Caco-2 (cell line): Measurements from ENCODE around the gene PLEKHG5. TPM values are rescaled to one million over a fixed set of nuclear protein-coding genes. Genes with fewer than 3 reads are reported as not detected.

Experiments used
- BruUV-seq: library from RNA; stranded (reverse); fragments of 400-500 nt; replicated peaks from 2 replicates; lab custom pipeline; 2021; lab: Mats Ljungman, UMichigan
- CTCF ChIA-PET: fragments of 300-600 bp; sonication (Branson Sonifier 250); formaldehyde crosslinking; loops from one replicate; lab custom pipeline; 2022; ENCODE audit warnings: antibody characterized with exemption; lab: Charles Lee
- POLR2A ChIA-PET: fragments of 300-600 bp; sonication (Branson Sonifier 250); formaldehyde crosslinking; loops from one replicate; lab custom pipeline; 2022; ENCODE audit warnings: antibody characterized with exemption; lab: Charles Lee
- DNase-seq, 2 experiments: peaks; one replicate each; pipeline versions ENCODE4 v3.0.0 to v3.0.0-alpha.2; 2020 to 2022
- H3K27me3 ChIP-seq: replicated peaks from 2 replicates; pipeline ENCODE4 v1.6.0; 2011; ENCODE audit warnings: low read length; ENCODE audit not compliant: control insufficient read depth, insufficient read depth
- H3K36me3 ChIP-seq: 2 replicates; pipeline ENCODE4 v1.5.1; 2011; ENCODE audit warnings: low read length; ENCODE audit not compliant: control insufficient read depth, insufficient read depth
- H3K4me1 ChIP-seq: fragments of 250-450 bp; sonication (Bioruptor Pico); 2 replicates; pipeline ENCODE4 v1.5.1; 2020; ENCODE audit warnings: mild to moderate bottlenecking
- H3K4me3 ChIP-seq: 2 replicates; pipeline ENCODE4 v1.5.1; 2011; ENCODE audit warnings: low read depth, mild to moderate bottlenecking, control low read depth, low read length
- H3K9me3 ChIP-seq: fragments of 250-450 bp; sonication (Bioruptor Pico); 2 replicates; pipeline ENCODE4 v1.5.1; 2020; ENCODE audit warnings: mild to moderate bottlenecking, moderate library complexity
- H3K27ac Mint-ChIP-seq: one replicate; pipeline ENCODE4 v1.8.0; 2022; ENCODE audit warnings: mixed read lengths; ENCODE audit not compliant: unreplicated experiment
- H3K27me3 Mint-ChIP-seq: one replicate; pipeline ENCODE4 v1.8.0; 2022; ENCODE audit warnings: mixed read lengths; ENCODE audit not compliant: insufficient read depth, unreplicated experiment
- H3K36me3 Mint-ChIP-seq: one replicate; pipeline ENCODE4 v1.8.0; 2022; ENCODE audit warnings: mild to moderate bottlenecking, mixed read lengths; ENCODE audit not compliant: insufficient read depth, unreplicated experiment
- H3K4me1 Mint-ChIP-seq: one replicate; pipeline ENCODE4 v1.8.0; 2022; ENCODE audit warnings: low read depth, mixed read lengths; ENCODE audit not compliant: unreplicated experiment
- H3K4me3 Mint-ChIP-seq: one replicate; pipeline ENCODE4 v1.8.0; 2022; ENCODE audit warnings: mild to moderate bottlenecking, moderate library complexity, mixed read lengths; ENCODE audit not compliant: unreplicated experiment
- H3K9me3 Mint-ChIP-seq: one replicate; pipeline ENCODE4 v1.8.0; 2022; ENCODE audit warnings: mixed read lengths; ENCODE audit not compliant: unreplicated experiment
- intact Hi-C: fragments of 100-400 bp; cut with micrococcal nuclease; formaldehyde crosslinking; loops from one replicate; pipeline ENCODE4 v1.10.0; 2022; ENCODE audit not compliant: unreplicated experiment
- total RNA-seq: library from RNA; stranded (reverse); gene quantifications from 2 replicates; pipeline ENCODE4 v1.2.3, GENCODE V29; 2022
- TF ChIP-seq, protein P1 (sequence below), 2 experiments: fragments of 200-600 bp in 1 of 2; IDR thresholded peaks; 1 replicate in 1 of 2; 2 replicates in 1 of 2; pipeline versions ENCODE4 v1.5.1 to v1.8.0; 2011 to 2022; ENCODE audit warnings: antibody characterized with exemption in 1 of 2, control low read depth in 1 of 2, inconsistent platforms in 1 of 2, low read depth in 1 of 2, low read length in 1 of 2, mild to moderate bottlenecking in 1 of 2, moderate library complexity in 1 of 2; ENCODE audit not compliant: insufficient read depth in 1 of 2, severe bottlenecking in 1 of 2, unreplicated experiment in 1 of 2

PLEKHG5 gene
- total RNA-seq, 1 experiment from 2014 or later, result 12.2 TPM

DNA sequence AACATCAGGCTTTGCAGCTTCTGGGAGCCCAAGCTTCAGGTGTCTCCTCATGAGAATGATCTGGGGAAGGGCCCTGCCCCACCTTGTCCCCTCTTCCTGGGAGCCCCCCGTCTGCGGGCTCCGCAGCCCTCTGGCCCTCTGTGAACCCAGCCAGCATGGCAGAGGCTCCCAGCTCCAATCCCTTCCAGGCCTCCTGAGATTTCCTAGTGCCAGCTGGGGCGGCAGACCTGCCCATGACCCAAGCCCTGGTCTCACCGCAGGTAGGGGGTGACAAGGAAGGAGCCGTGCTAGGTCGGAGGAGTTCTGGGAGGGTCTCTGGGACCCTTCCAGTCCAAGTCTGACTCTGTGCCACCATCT is 7.7 kb downstream of the PLEKHG5 start:
- Histone ChIP-seq H3K36me3 (no peaks in the 10 kb centered on the region), H3K27me3 (no peaks in the 10 kb centered on the region), H3K9me3 (no peaks in the 10 kb centered on the region), H3K4me3 (no peak overlapping the region), H3K4me1 (no peaks in the 10 kb centered on the region)
- H3K36me3 Mint-ChIP-seq, result no peaks in the 10 kb centered on the region
- no TSS peak for BruUV-seq
- intact Hi-C loops, result no loop called here
- H3K9me3 Mint-ChIP-seq, result no peaks in the 10 kb centered on the region
- peaks cover 9% of the 10 kb centered on the region for H3K4me1 Mint-ChIP-seq
- H3K27me3 Mint-ChIP-seq, result no peaks in the 10 kb centered on the region
- no peak overlapping the region for H3K27ac Mint-ChIP-seq
- ChIA-PET CTCF (interaction anchor here (0.6 to 1.1 kb wide), 2 partner anchors 11 to 61 kb away, joined by 3 to 4 read pairs; no protein-coding TSS in a partner anchor), POLR2A (no interaction called here)
- H3K4me3 Mint-ChIP-seq, result no peak overlapping the region
- no peak for DNase-seq
- TF ChIP-seq, protein P1, sequence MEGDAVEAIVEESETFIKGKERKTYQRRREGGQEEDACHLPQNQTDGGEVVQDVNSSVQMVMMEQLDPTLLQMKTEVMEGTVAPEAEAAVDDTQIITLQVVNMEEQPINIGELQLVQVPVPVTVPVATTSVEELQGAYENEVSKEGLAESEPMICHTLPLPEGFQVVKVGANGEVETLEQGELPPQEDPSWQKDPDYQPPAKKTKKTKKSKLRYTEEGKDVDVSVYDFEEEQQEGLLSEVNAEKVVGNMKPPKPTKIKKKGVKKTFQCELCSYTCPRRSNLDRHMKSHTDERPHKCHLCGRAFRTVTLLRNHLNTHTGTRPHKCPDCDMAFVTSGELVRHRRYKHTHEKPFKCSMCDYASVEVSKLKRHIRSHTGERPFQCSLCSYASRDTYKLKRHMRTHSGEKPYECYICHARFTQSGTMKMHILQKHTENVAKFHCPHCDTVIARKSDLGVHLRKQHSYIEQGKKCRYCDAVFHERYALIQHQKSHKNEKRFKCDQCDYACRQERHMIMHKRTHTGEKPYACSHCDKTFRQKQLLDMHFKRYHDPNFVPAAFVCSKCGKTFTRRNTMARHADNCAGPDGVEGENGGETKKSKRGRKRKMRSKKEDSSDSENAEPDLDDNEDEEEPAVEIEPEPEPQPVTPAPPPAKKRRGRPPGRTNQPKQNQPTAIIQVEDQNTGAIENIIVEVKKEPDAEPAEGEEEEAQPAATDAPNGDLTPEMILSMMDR (IDR thresholded peaks at IDR 0.05; ENCODE audit: insufficient read depth in 1 of 2, low read depth in 1 of 2, low read length in 1 of 2, severe bottlenecking in 1 of 2, unreplicated experiment in 1 of 2), result no peak

DNA sequence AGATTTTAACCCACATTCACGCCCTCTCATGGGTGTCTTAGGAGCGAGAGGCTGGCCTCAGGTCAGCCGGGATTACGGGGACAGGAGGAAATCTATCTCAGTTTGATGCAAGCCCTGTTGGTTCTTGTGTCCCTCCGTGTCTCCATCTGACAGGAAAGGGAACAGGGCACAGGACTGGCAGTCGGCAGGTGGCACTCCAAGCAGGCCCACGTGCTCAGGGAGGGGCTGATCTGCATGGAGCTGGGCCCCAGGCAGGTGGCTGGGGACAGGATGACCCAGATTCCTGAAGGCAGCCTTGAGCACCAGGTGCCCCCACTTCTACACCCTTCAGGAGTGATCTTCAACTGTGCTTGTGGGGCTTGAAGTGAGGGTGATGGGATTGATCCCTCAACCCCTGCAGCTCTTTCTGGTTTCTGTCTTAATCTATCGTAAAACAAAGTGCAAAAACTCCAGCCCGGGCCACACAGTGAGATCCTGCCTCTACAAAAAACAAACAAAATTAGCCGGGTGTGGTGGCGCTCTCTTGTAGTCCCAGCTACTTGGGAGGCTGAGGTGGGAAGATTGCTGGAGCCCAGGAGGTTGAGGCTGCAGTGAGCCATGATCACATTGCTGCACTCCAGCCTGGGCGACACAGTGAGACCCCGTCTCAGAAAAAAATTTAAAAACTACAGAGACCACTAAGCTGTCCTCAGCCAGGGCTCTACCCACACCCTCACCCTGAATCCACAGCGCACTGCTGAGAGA is 8.3 kb downstream of the PLEKHG5 start:
- no peak overlapping the region for H3K4me3 Mint-ChIP-seq
- Histone ChIP-seq H3K36me3 (no peaks in the 10 kb centered on the region), H3K27me3 (no peaks in the 10 kb centered on the region), H3K9me3 (no peaks in the 10 kb centered on the region), H3K4me1 (no peaks in the 10 kb centered on the region), H3K4me3 (no peak overlapping the region)
- H3K27me3 Mint-ChIP-seq, result no peaks in the 10 kb centered on the region
- H3K36me3 Mint-ChIP-seq, result no peaks in the 10 kb centered on the region
- TF ChIP-seq, protein P1 (IDR thresholded peaks at IDR 0.05; ENCODE audit: insufficient read depth in 1 of 2, low read depth in 1 of 2, low read length in 1 of 2, severe bottlenecking in 1 of 2, unreplicated experiment in 1 of 2), result no peak
- BruUV-seq, result no TSS peak
- ChIA-PET CTCF (interaction anchor here (0.6 to 1.1 kb wide), 2 partner anchors 10 to 1166 kb away, joined by 3 read pairs; no protein-coding TSS in a partner anchor), POLR2A (no interaction called here)
- no peak for DNase-seq
- peaks cover 9% of the 10 kb centered on the region for H3K4me1 Mint-ChIP-seq
- intact Hi-C loops, result no loop called here
- H3K27ac Mint-ChIP-seq, result no peak overlapping the region
- no peaks in the 10 kb centered on the region for H3K9me3 Mint-ChIP-seq

DNA sequence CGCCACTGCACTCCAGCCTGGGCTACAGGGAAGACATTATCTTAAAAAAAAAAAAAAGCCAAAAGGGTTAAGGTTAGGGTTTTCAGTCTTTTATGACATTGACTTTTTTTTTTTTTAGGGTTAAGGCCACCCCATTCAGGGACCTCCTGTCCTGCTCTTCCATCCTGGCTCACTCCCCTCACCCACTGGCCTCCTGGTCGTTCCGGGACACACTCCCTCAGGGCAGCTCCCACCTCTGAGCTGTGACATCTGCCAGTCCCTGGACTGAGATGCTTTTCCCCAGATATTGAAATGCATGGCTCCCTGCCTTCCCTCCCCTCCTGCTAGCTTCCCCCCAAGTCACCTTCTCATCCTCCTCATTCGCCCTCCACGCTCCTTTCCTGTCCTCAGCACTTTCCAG is 9.6 kb downstream of the PLEKHG5 start:
- Histone ChIP-seq H3K27me3 (no peaks in the 10 kb centered on the region), H3K4me3 (no peak overlapping the region), H3K36me3 (no peaks in the 10 kb centered on the region), H3K4me1 (peaks cover 9% of the 10 kb centered on the region), H3K9me3 (no peaks in the 10 kb centered on the region)
- Mint-ChIP-seq H3K27me3 (no peaks in the 10 kb centered on the region), H3K27ac (no peak overlapping the region), H3K4me1 (peaks cover 9% of the 10 kb centered on the region), H3K4me3 (no peak overlapping the region), H3K9me3 (no peaks in the 10 kb centered on the region), H3K36me3 (no peaks in the 10 kb centered on the region)
- intact Hi-C loops, result no loop called here
- ChIA-PET POLR2A (no interaction called here), CTCF (interaction anchor here (0.5 to 0.7 kb wide), 3 partner anchors 10 to 74 kb away, joined by 3 to 7 read pairs (median 3); no protein-coding TSS in a partner anchor)
- no TSS peak for BruUV-seq
- TF ChIP-seq, protein P1 (IDR thresholded peaks at IDR 0.05; ENCODE audit: insufficient read depth in 1 of 2, low read depth in 1 of 2, low read length in 1 of 2, severe bottlenecking in 1 of 2, unreplicated experiment in 1 of 2), result no peak
- DNase-seq, result no peak
